Activated T-helper 1 cell treated with Interleukin-2 at 50 U/mL for 16 hours (primary cell): ENCODE data around the gene DLGAP1.
"Not testable (repeated sequence)": the region's sequence is repeated elsewhere in the genome, so short reads cannot be mapped to it uniquely, and the experiment has no call there.

Source experiments
- DNase-seq: peaks from one replicate; pipeline ENCODE4 v3.0.0-alpha.2; 2020; ENCODE audit warnings: low read depth

DLGAP1 gene

DNA sequence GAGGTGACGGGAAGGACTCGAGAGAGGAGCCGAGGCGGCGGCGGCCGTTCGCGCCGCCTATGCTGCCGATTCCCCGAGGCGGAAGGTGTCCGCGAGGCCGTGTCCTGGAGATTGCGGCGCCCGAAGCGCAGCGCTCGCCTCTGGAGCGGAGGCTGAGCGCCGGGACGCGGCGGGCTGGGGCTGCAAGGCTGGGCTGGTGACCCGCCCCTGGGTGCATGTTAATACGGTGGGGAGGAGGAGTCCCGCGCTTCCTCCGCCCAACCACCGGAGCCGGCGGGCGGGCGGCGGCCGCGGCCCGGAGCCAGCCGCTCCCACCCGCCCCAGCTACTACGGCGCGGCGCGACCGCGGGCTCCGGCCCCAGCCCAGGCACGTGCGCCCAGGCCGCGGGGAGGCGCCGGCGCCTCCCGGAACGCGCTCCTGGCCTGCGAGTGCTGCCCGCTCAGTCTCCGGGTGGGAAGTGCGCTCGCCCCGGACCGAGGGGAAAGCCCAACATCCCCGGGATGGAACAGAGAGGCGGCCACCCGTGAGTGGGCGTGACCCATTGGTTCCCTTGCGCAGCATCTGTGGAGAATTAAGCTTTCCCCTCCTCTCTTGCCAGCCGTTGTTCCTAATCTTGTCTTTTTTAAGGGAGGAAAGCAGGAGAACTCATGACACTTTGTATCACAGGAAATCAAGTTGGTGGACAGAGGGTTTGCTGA is at the start of gene DLGAP1:
Gene DLGAP1 (minus strand): TSS at position 195 of the 699 bp plus-strand sequence.
- no peak for DNase-seq

DNA sequence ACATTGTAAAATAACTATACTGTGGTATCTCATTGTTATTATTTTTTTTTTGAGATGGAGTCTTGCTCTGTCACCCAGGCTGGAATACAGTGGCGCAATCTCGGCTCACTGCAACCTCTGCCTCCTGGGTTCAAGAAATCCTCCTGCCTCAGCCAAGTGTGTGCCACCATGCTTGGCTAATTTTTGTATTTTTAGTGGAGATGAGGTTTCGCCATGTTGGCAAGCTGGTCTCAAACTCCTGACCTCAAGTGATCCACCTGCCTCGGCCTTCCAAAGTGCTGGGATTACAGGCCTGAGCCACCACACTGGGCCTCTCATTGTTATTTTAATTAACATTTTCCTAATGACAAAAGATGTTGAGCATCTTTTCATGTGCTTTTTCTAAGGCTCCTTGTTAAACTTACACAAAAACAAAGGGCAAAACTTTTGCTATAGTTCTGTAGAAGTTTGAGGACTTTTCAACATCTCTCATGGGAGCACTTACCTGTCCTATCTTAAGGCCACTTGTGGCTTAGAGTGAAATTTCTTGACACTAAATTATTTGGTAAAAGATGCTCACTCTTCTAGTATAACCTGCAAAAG is 39.7 kb upstream of the DLGAP1 start:
- not testable (repeated sequence) for DNase-seq

GRCh38 chr18:4468511-4468910 is 13.4 kb upstream of the DLGAP1 start:
- no peak for DNase-seq

GRCh38 chr18:4454537-4455112 is 482 bp downstream of the DLGAP1 start:
- DNase-seq, result no peak

GRCh38 chr18:4453874-4454536 is 1.1 kb downstream of the DLGAP1 start:
- no peak for DNase-seq

DNA sequence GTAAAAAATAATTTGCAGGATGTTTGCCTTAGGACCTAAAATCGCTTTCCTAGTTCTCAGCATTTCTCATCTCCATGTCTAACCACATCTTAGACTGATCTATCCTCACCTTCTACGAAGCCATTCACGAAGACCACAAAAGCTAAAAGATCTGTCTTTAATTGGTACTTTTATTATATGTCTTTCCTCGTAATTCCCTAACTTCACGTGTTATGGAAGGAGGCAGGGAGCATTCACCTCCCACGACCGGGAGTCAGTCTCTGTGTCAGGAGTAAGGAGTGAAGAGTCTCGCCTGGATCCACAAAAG is 1.6 kb downstream of the DLGAP1 start:
- no peak for DNase-seq

GRCh38 chr18:4450065-4450658 is 4.9 kb downstream of the DLGAP1 start:
- DNase-seq, result no peak

- DNase-seq, result no peak
These were observed 9.2 kb downstream of the DLGAP1 start for GRCh38 chr18:4445902-4446301.

GRCh38 chr18:4444306-4444705 is 10.8 kb downstream of the DLGAP1 start:
- DNase-seq, result no peak

DNA sequence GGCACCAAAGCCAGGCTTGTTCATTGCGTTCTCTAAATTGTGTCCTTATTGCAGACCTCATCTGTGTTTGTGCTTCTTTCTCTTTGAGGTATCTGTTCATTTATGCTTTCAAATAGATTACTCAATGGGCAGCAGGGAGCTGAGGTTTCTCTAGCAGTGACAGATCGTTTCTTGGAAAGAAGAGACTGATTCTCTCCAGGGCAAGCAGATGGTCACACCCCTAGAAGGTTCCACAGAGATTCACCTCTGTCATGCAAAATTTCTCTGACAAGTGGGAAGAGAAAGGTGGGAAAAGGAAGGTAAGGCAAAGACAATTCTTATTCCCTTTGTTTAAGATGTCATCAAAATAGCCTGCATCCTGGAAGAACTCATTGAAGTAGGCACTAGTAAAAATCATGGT is 14.0 kb downstream of the DLGAP1 start:
- no peak for DNase-seq

- no peak for DNase-seq
These were observed 16.2 kb downstream of the DLGAP1 start for GRCh38 chr18:4438938-4439337.

- DNase-seq, result no peak
These were observed 21.4 kb downstream of the DLGAP1 start for GRCh38 chr18:4433717-4434116.

DNA sequence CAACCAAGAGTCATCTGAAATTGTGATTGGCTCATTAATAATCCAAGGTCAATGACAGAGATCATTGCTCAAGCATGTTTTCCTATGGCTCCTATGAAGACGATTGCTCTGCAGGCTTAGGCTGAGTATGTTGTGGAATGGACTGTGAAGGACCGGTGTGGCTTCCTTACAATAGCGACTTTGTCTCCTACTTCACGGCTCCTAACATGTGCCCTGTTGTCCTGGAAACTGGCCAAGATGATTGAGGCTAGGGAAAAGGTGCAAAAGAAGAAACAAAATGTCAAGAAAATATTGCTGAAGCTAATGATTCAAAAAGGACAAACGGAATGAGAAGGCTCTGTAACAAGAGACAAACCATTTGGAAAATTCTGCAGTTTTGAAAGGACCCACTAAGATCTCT is 24.3 kb downstream of the DLGAP1 start:
- DNase-seq, result no peak

DNA sequence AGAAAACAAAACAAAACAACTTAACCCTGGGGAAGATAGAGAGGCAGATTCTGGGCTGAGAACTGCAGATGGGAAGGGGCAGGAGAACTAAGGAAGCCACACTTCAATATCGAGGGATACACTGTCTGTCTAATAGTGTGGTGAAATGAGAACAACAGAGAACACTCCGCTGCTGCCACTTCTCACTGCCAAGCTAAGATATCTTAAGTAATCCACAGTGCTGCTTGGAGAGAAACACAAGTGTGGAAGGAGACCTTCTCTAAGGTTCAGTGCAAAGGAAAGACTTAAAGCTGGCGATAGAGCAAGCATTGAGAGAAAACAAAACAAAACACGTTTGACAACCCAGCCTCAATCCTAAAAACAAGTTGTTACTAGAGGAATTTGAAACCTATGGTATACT is 37.4 kb downstream of the DLGAP1 start:
- DNase-seq, result no peak

DNA sequence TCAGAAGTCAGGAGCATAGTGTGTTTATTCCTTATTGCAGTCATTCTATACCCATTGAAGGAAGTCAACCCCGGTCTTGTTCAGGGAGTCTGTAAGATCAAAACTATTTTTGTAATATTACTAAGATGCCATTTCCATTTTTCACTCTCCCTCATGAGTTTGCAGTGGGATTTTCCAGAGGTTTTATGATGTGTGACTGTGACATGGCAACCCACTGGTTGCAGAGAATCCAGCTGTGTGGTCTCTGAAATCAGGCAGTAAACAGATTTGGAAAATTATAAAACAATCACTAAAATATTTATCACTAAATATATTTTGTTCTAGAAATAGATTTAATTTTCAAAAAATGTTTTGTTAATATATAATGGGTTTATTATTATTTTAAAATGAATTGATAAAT is 38.1 kb downstream of the DLGAP1 start:
- no peak for DNase-seq

DNA sequence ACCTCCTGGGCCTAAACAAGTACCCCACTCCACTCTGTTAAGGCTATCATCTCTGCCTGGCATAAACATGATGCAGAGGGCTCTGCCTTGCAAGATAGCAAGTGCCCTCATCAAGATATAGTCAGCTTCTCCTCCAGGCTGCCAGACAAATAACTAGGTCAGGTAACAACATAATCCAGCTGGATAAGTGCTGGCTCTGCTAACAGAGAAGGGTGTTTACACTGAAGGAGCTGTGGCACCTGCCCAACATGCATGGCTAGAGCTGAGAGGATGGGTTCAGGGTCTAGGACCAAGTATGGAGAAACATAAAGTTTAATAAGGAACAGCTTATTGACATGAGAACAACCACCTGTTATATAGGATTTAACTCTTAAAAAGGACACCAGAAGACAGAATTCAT is 42.8 kb downstream of the DLGAP1 start:
- DNase-seq, result no peak

GRCh38 chr18:4406856-4407255 is 48.3 kb downstream of the DLGAP1 start:
- DNase-seq, result no peak

GRCh38 chr18:4405965-4406364 is 49.1 kb downstream of the DLGAP1 start:
- DNase-seq, result no peak

- no peak for DNase-seq
These were observed 51.3 kb downstream of the DLGAP1 start for GRCh38 chr18:4403836-4404235.

DNA sequence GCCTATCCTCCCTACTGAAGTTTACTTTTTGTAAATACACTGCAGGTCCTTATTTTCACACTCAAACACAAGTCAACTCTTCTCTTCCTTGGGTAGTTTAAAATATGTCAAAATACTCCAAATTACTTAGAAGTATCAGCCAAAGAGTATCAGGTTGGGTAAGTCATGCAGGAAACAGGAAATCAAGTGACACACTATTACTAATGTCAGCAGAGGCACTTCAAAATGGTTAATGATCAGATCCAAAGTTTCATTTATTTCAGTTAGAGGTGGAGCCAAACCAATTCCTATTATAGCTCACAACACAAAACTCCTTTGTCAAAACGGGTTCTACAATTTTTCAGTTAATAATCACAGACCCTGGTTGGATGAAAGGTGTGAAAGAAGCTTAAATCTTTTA is 54.2 kb downstream of the DLGAP1 start:
- DNase-seq, result no peak

DNA sequence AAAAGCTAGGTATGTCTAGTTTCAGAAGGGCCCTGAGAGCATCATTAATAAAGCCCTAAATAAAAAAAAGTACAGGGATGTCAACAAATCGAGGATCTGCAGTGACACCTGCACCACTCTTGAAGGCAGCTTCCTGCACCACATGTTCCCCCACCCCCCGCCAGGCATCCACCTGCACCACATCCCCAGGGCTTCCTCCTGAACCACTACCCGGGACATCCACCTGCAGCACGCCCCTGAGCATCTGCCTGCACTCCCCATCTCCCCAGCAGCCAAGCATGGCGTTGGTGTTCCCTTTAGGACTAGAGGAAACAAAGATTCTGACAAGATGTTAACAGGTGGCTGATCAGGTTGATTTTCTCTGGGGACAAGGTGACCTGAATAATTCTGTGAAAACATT is 55.2 kb downstream of the DLGAP1 start:
- DNase-seq, result no peak

GRCh38 chr18:4394700-4395099 is 60.4 kb downstream of the DLGAP1 start:
- no peak for DNase-seq

- no peak for DNase-seq
These were observed 63.2 kb downstream of the DLGAP1 start for GRCh38 chr18:4391859-4392258.
